Measurements from ENCODE around the gene NCKAP1. TPM values are rescaled to one million over a fixed set of nuclear protein-coding genes. Genes with fewer than 3 reads are reported as not detected.

NCKAP1 gene, protein sequence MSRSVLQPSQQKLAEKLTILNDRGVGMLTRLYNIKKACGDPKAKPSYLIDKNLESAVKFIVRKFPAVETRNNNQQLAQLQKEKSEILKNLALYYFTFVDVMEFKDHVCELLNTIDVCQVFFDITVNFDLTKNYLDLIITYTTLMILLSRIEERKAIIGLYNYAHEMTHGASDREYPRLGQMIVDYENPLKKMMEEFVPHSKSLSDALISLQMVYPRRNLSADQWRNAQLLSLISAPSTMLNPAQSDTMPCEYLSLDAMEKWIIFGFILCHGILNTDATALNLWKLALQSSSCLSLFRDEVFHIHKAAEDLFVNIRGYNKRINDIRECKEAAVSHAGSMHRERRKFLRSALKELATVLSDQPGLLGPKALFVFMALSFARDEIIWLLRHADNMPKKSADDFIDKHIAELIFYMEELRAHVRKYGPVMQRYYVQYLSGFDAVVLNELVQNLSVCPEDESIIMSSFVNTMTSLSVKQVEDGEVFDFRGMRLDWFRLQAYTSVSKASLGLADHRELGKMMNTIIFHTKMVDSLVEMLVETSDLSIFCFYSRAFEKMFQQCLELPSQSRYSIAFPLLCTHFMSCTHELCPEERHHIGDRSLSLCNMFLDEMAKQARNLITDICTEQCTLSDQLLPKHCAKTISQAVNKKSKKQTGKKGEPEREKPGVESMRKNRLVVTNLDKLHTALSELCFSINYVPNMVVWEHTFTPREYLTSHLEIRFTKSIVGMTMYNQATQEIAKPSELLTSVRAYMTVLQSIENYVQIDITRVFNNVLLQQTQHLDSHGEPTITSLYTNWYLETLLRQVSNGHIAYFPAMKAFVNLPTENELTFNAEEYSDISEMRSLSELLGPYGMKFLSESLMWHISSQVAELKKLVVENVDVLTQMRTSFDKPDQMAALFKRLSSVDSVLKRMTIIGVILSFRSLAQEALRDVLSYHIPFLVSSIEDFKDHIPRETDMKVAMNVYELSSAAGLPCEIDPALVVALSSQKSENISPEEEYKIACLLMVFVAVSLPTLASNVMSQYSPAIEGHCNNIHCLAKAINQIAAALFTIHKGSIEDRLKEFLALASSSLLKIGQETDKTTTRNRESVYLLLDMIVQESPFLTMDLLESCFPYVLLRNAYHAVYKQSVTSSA
- 116 TPM for total RNA-seq (ENCODE audit: unreplicated experiment)
- long read RNA-seq, partial matches to known transcripts: 1 of 1 reads
- long read RNA-seq, other reads (novel, unspliced or antisense): 0 of 1 reads

DNA sequence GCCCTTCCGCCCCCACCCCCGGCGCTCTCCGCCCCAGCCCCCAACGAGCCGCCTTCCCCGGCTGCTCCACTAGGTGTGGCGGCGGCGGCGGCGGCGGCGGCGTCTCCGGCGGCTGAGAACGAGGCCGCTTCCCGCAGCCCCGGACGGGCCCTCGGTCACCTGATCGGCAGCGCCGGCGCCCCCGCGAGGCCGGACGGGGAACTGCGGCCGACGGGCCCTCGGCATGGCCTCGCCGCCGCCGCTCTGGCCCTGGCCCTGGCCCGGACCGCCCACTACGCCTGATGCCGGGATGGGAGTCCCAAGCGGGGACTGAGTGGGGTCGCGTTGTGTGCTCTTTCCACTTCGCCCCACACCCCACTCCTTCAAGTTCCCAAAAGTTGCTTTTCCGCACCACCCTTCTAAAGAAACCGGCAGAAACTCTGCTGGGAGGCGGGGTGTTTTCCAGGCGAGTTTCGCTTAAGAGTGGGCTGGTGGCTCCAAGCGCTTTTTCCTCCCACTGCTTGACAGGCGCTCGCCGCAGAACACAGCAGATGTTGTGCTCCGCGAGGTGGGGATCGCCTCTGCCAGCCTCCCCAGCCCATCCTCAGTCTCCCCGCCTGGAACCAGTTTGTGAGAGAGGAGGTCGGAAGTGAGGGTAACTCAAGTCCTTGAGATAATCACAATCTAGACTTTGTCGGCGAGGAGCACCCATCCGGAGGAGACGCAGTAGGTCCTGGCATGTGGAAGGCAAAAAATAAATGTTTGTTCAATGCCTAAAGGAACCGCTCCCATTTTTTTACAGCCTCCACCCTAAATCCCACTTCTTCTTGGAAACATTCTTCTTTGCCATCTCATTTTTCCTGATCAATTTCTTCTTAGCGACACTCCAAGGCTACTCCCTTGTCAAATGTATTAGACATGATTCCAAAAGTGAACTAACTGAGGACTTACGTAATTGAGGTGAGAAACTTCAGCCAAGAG, at the start of gene NCKAP1:
NCKAP1 (minus strand) TSS at position 117 of the 960 bp plus-strand sequence. CDS start 358 bp downstream, outside the sequence.
- DNase-seq: peak; percentile 96
- peak within 1 kb of the TSS; percentile 93 for H3K27ac Mint-ChIP-seq (ENCODE audit: unreplicated experiment)
- H3K4me1 Mint-ChIP-seq (ENCODE audit: low read depth, unreplicated experiment): peaks cover 24% of the 10 kb centered on the region
- H3K27me3 Mint-ChIP-seq (ENCODE audit: unreplicated experiment): peaks cover 6% of the 10 kb centered on the region
- peak within 1 kb of the TSS; percentile 89 for H3K4me3 Mint-ChIP-seq (ENCODE audit: unreplicated experiment)
- peaks cover 9% of the 10 kb centered on the region for H3K9me3 Mint-ChIP-seq (ENCODE audit: unreplicated experiment)
- TF ChIP-seq, protein P1, sequence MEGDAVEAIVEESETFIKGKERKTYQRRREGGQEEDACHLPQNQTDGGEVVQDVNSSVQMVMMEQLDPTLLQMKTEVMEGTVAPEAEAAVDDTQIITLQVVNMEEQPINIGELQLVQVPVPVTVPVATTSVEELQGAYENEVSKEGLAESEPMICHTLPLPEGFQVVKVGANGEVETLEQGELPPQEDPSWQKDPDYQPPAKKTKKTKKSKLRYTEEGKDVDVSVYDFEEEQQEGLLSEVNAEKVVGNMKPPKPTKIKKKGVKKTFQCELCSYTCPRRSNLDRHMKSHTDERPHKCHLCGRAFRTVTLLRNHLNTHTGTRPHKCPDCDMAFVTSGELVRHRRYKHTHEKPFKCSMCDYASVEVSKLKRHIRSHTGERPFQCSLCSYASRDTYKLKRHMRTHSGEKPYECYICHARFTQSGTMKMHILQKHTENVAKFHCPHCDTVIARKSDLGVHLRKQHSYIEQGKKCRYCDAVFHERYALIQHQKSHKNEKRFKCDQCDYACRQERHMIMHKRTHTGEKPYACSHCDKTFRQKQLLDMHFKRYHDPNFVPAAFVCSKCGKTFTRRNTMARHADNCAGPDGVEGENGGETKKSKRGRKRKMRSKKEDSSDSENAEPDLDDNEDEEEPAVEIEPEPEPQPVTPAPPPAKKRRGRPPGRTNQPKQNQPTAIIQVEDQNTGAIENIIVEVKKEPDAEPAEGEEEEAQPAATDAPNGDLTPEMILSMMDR (IDR thresholded peaks at IDR 0.05; ENCODE audit: partially characterized antibody, unreplicated experiment): peak; percentile 95
- no peaks in the 10 kb centered on the region for H3K36me3 Mint-ChIP-seq (ENCODE audit: unreplicated experiment)

DNA sequence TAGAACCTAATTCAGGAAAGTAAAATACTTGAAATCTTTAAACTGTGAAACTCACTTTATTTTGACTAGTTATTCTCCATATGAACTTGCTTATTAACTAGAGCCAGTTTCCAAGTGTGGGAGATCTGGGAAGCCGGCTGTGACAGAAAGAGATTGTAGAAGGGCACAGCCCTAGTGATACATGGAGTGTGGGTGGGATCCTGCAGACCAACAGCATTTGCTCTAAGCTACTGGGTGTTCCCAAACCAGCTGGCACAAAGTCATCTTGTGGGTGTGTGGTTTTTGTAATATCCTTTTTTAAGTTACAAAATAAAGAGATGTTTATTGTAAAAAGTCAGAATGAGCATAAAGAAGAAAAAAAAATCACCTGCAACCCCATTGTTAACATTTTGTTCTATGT, 43.7 kb upstream of the NCKAP1 start:
- no peak for DNase-seq
- Mint-ChIP-seq H3K4me1 (ENCODE audit: low read depth, unreplicated experiment) (no peaks in the 10 kb centered on the region), H3K4me3 (ENCODE audit: unreplicated experiment) (no peak overlapping the region), H3K27me3 (ENCODE audit: unreplicated experiment) (no peaks in the 10 kb centered on the region), H3K36me3 (ENCODE audit: unreplicated experiment) (no peaks in the 10 kb centered on the region), H3K27ac (ENCODE audit: unreplicated experiment) (no peak overlapping the region), H3K9me3 (ENCODE audit: unreplicated experiment) (no peaks in the 10 kb centered on the region)
- TF ChIP-seq, protein P1 (IDR thresholded peaks at IDR 0.05; ENCODE audit: partially characterized antibody, unreplicated experiment): no peak

DNA sequence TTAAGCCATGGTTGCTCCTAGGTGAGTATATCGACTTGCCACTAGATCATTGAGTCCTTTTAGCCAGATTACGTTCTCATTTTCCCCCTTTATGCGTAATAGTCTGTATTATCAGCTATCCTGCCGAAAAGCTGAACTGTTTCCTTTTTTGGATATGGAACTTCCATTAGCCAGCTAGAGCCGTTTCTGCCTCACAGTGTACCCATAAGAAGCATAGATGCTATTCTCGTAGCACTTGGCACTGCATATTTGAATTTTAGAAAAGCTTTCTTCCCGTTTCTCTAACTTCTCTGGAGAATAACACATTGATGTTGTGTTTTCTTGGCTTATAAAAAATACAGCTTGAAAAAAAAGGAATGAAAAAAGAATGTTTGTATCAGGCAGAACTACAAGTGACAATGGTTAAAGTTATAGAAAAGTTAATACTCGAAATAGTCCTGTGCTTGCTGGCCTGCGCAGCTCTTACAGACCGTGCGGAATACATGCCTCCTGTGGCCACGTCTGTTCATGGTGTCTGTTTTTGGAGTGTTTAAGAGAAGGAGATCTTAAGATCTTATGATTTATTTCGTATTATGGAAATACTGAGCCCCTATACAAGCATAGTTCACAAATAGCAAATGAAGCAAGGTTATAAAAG, 41.0 kb upstream of the NCKAP1 start:
- H3K4me3 Mint-ChIP-seq (ENCODE audit: unreplicated experiment): peak overlapping the region; percentile 95
- H3K9me3 Mint-ChIP-seq (ENCODE audit: unreplicated experiment): no peaks in the 10 kb centered on the region
- no peak overlapping the region for H3K27ac Mint-ChIP-seq (ENCODE audit: unreplicated experiment)
- H3K36me3 Mint-ChIP-seq (ENCODE audit: unreplicated experiment): no peaks in the 10 kb centered on the region
- no peaks in the 10 kb centered on the region for H3K27me3 Mint-ChIP-seq (ENCODE audit: unreplicated experiment)
- DNase-seq: no peak
- TF ChIP-seq, protein P1 (IDR thresholded peaks at IDR 0.05; ENCODE audit: partially characterized antibody, unreplicated experiment): no peak
- no peaks in the 10 kb centered on the region for H3K4me1 Mint-ChIP-seq (ENCODE audit: low read depth, unreplicated experiment)

DNA sequence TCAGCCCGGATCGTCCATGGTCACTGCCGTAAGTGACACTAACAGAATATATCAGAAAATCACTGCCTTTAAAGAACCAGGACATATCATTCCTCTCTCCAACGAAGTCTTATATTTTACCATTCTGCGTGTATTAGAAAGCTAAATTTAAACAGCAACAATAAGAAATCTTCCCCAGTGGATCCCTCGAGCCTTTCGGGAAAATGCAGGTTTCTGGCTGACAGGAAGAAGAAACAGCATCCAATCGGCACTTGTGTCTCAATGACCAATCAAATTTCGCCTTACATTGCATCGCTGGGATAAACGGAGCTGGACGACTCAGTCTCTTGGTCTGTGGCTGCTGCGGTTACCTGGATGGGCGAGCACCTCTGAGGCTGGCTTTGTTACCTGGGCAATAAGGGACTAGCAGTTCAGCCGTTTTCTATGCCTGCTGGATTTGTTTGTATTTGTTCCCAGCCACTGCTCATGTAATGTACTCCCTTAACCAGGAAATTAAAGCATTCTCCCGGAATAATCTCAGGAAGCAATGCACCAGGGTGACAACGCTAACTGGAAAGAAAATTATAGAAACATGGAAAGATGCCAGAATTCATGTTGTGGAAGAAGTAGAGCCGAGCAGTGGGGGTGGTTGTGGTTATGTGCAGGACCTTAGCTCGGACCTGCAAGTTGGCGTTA, 40.3 kb upstream of the NCKAP1 start, which contains the start of gene DUSP19:
DUSP19 (plus strand) TSS at position 284 of the 675 bp plus-strand sequence; CDS start at position 471, 187 bp downstream.
- Mint-ChIP-seq H3K4me1 (ENCODE audit: low read depth, unreplicated experiment) (no peaks in the 10 kb centered on the region), H3K9me3 (ENCODE audit: unreplicated experiment) (no peaks in the 10 kb centered on the region), H3K4me3 (ENCODE audit: unreplicated experiment) (peak within 1 kb of the TSS; percentile 95), H3K27me3 (ENCODE audit: unreplicated experiment) (no peaks in the 10 kb centered on the region), H3K27ac (ENCODE audit: unreplicated experiment) (peak within 1 kb of the TSS; percentile 88), H3K36me3 (ENCODE audit: unreplicated experiment) (no peaks in the 10 kb centered on the region)
- peak; percentile 82 for DNase-seq
- TF ChIP-seq, protein P1 (IDR thresholded peaks at IDR 0.05; ENCODE audit: partially characterized antibody, unreplicated experiment): no peak
